SK-N-SH (cell line): ENCODE results near the gene C12orf50. TPM values are rescaled to one million over a fixed set of nuclear protein-coding genes. Genes with fewer than 3 reads are reported as not detected.

Experiments
- CTCF ChIA-PET: fragments of 300-600, 350-600 bp; formaldehyde crosslinking; extraction: SDS; loops from one replicate; lab custom pipeline; 2021; lab: Yijun Ruan, JAX
- POLR2A ChIA-PET: fragments of 350-600 bp; sonication (Branson Sonifier 250); formaldehyde crosslinking; extraction: SDS; loops from one replicate; lab custom pipeline; 2020; ENCODE audit warnings: antibody characterized with exemption, inconsistent platforms; lab: Yijun Ruan, JAX
- DNase-seq: peaks from one replicate; pipeline ENCODE4 v3.0.0; 2012
- H2AFZ ChIP-seq: fragments of 200-600 bp; sonication (generic); 2 replicates; pipeline ENCODE4 v1.8.1; 2016; ENCODE audit warnings: antibody characterized with exemption, mild to moderate bottlenecking, low read depth
- H3F3A ChIP-seq: fragments of 200-600 bp; sonication (generic); replicated peaks from 2 replicates; pipeline ENCODE3; 2016; ENCODE audit warnings: antibody characterized with exemption, mild to moderate bottlenecking; ENCODE audit not compliant: insufficient read depth
- H3K27ac ChIP-seq, 2 experiments: fragments of 200-500 bp in 1 of 2; fragments of 200-600 bp in 1 of 2; sonication (Bioruptor generic) in 1 of 2; sonication (generic), shearing (Covaris generic) in 1 of 2; 2 replicates each; pipeline versions ENCODE4 v1.5.1 to v1.6.1; 2014 to 2016; ENCODE audit warnings: low read depth in 2 of 2, inconsistent platforms in 1 of 2, low read length in 1 of 2, mild to moderate bottlenecking in 1 of 2, mixed read lengths in 1 of 2
- H3K27me3 ChIP-seq: fragments of 200-600 bp; sonication (generic), shearing (Covaris generic); 2 replicates; pipeline ENCODE4 v1.6.1; 2016; ENCODE audit warnings: mixed run types; ENCODE audit not compliant: insufficient read depth
- H3K36me3 ChIP-seq, 2 experiments: fragments of 200-500 bp in 1 of 2; fragments of 200-600 bp in 1 of 2; sonication (Bioruptor generic) in 1 of 2; sonication (generic) in 1 of 2; replicated peaks in 1 of 2; 2 replicates each; pipeline versions ENCODE3 to v1.5.1; 2014 to 2016; ENCODE audit warnings: low read length in 1 of 2, mild to moderate bottlenecking in 1 of 2; ENCODE audit not compliant: insufficient read depth in 2 of 2, control insufficient read depth in 1 of 2
- H3K4me1 ChIP-seq, 2 experiments: fragments of 200-500 bp in 1 of 2; fragments of 200-600 bp in 1 of 2; sonication (Bioruptor generic) in 1 of 2; sonication (generic), shearing (Covaris generic) in 1 of 2; 2 replicates each; pipeline versions ENCODE4 v1.5.1 to v1.6.1; 2014 to 2016; ENCODE audit warnings: low read depth in 1 of 2, low read length in 1 of 2, mixed run types in 1 of 2; ENCODE audit not compliant: insufficient read depth in 2 of 2, control insufficient read depth in 1 of 2
- H3K4me2 ChIP-seq: fragments of 200-600 bp; sonication (generic), shearing (Covaris generic); 2 replicates; pipeline ENCODE4 v1.6.1; 2017; ENCODE audit warnings: mixed run types
- H3K4me3 ChIP-seq, 2 experiments: fragments of 200-500 bp in 1 of 2; fragments of 200-600 bp in 1 of 2; sonication (Bioruptor generic) in 1 of 2; sonication (generic), shearing (Covaris generic) in 1 of 2; 2 replicates each; pipeline versions ENCODE4 v1.5.1 to v1.8.1; 2014 to 2016; ENCODE audit warnings: low read depth in 2 of 2, inconsistent platforms in 1 of 2, low read length in 1 of 2, mild to moderate bottlenecking in 1 of 2, mixed read lengths in 1 of 2, moderate library complexity in 1 of 2
- H3K79me2 ChIP-seq: fragments of 200-600 bp; sonication (generic); 2 replicates; pipeline ENCODE4 v1.8.1; 2017; ENCODE audit warnings: mild to moderate bottlenecking; ENCODE audit not compliant: insufficient read depth
- H3K9ac ChIP-seq: fragments of 200-600 bp; sonication (generic); 2 replicates; pipeline ENCODE4 v1.6.1; 2017; ENCODE audit warnings: mixed run types
- H3K9me2 ChIP-seq: fragments of 200-600 bp; sonication (generic); 2 replicates; pipeline ENCODE4 v1.6.1; 2017; ENCODE audit warnings: mixed run types
- H3K9me3 ChIP-seq: fragments of 200-600 bp; sonication (generic); 2 replicates; pipeline ENCODE4 v1.6.1; 2017; ENCODE audit warnings: mixed run types, mild to moderate bottlenecking, moderate library complexity
- H4K20me1 ChIP-seq: fragments of 200-600 bp; sonication (generic); 2 replicates; pipeline ENCODE4 v1.6.1; 2017; ENCODE audit warnings: mild to moderate bottlenecking, mixed run types; ENCODE audit not compliant: insufficient read depth
- FOSL2 ChIP-seq: IDR thresholded peaks from 2 replicates; pipeline ENCODE4 v1.4.0; 2012; ENCODE audit warnings: low read depth, mild to moderate bottlenecking, moderate library complexity, borderline replicate concordance
- FOXJ3 ChIP-seq: sonication (generic); formaldehyde crosslinking; IDR thresholded peaks from 2 replicates; pipeline ENCODE4 v1.5.1; 2020; ENCODE audit warnings: mild to moderate bottlenecking, missing genetic modification reagents
- FOXM1 ChIP-seq: IDR thresholded peaks from 2 replicates; pipeline ENCODE4 v1.4.0; 2012; ENCODE audit warnings: low read depth, mild to moderate bottlenecking
- MXI1 ChIP-seq: IDR thresholded peaks from 2 replicates; pipeline ENCODE4 v1.6.1; 2012; ENCODE audit warnings: mild to moderate bottlenecking, low read depth, low read length, improper control_type of control experiment
- RCOR1 ChIP-seq: fragments of 150-350 bp; IDR thresholded peaks from 2 replicates; pipeline ENCODE4 v1.6.1; 2017; ENCODE audit warnings: antibody characterized with exemption, low read length
- RFX5 ChIP-seq: IDR thresholded peaks from 2 replicates; pipeline ENCODE4 v1.6.1; 2012; ENCODE audit warnings: mild to moderate bottlenecking, improper control_type of control experiment, low read length
- RXRA ChIP-seq: IDR thresholded peaks from 2 replicates; pipeline ENCODE4 v1.4.0; 2012; ENCODE audit warnings: low read depth, mild to moderate bottlenecking, borderline replicate concordance
- SIN3A ChIP-seq: IDR thresholded peaks from 2 replicates; pipeline ENCODE4 v1.6.1; 2012; ENCODE audit warnings: low read depth, mild to moderate bottlenecking, low read length, moderate library complexity, borderline replicate concordance
- TCF12 ChIP-seq: IDR thresholded peaks from 2 replicates; pipeline ENCODE4 v1.4.0; 2012
- TEAD4 ChIP-seq: IDR thresholded peaks from 2 replicates; pipeline ENCODE4 v1.4.0; 2012; ENCODE audit warnings: mild to moderate bottlenecking, borderline replicate concordance; ENCODE audit not compliant: insufficient read depth
- WGBS: methylation state at CpG from one replicate; pipeline ENCODE4 v1.1.6; 2017; ENCODE audit warnings: low lambda C conversion rate; 5-methylcytosine and 5-hydroxymethylcytosine counted together
- polyA plus RNA-seq, 3 experiments: library from polyadenylated mRNA; depleted of rRNA; stranded (reverse); fragments of >200 nt; gene quantifications; 2 replicates each; pipeline ENCODE4 v1.2.3, GENCODE V29; 2012
- small RNA-seq, 7 experiments: library from RNA; depleted of rRNA; stranded (forward); fragments of <200 nt; gene quantifications; one replicate each; pipeline ENCODE3, GENCODE V24; 2012
- TF ChIP-seq, protein P1 (sequence below): IDR thresholded peaks from 2 replicates; pipeline ENCODE4 v1.4.0; 2012; ENCODE audit warnings: low read depth, borderline replicate concordance
- TF ChIP-seq, protein P2 (sequence below): IDR thresholded peaks from 2 replicates; pipeline ENCODE4 v1.4.0; 2012; ENCODE audit warnings: low read depth
- TF ChIP-seq, protein P3 (sequence below): IDR thresholded peaks from 2 replicates; pipeline ENCODE4; 2012
- TF ChIP-seq, protein P4 (sequence below): IDR thresholded peaks from 2 replicates; pipeline ENCODE4 v1.6.1; 2012; ENCODE audit warnings: mild to moderate bottlenecking, low read depth, low read length, moderate library complexity

The C12orf50 gene
- polyA plus RNA-seq, 1 of the 3 experiments (the other 2 are of a cell fraction) = 0.03 TPM

DNA sequence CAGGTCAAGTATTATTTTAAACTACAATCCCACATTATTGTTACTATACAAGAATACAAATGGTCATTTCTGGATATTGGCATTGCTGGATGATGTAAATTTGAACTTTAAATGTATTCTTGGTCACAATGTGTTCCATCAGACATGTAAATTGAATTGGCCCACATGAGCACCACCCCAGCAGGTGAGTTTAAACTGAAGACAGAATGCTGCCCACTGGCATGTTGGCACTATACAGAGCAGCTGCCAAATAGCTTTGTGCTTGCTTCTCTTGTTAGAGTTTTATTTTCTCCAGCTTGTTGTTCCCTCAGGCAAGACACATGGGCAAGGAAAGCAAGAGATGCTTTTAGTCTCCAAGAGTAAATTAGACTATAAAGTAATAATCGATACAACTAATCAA lies 98.6 kb downstream of the C12orf50 start:
- Histone ChIP-seq H3K9ac (no peak overlapping the region), H3K36me3 (no peaks in the 10 kb centered on the region), H3F3A (peaks cover 3% of the 10 kb centered on the region), H3K27ac (peak overlapping the region; percentile 25 to 28; a peak in 3 of 4 replicates), H3K4me1 (peaks cover 0 to 5% of the 10 kb centered on the region in 2 experiments; a peak in 2 of 4 replicates), H3K9me3 (no peaks in the 10 kb centered on the region), H4K20me1 (no peaks in the 10 kb centered on the region), H3K79me2 (no peaks in the 10 kb centered on the region)
- WGBS = 26% methylated on average over 1 of the region's 1 CpG
- TF ChIP-seq FOXM1 = no peak
- TF ChIP-seq TCF12 = no peak
- TF ChIP-seq RXRA = no peak
- TF ChIP-seq, protein P1, sequence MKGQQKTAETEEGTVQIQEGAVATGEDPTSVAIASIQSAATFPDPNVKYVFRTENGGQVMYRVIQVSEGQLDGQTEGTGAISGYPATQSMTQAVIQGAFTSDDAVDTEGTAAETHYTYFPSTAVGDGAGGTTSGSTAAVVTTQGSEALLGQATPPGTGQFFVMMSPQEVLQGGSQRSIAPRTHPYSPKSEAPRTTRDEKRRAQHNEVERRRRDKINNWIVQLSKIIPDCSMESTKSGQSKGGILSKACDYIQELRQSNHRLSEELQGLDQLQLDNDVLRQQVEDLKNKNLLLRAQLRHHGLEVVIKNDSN = no peak
- TF ChIP-seq RCOR1 = no peak
- TF ChIP-seq RFX5 = no peak
- TF ChIP-seq, protein P2, sequence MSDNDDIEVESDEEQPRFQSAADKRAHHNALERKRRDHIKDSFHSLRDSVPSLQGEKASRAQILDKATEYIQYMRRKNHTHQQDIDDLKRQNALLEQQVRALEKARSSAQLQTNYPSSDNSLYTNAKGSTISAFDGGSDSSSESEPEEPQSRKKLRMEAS = no peak
- TF ChIP-seq, protein P3, sequence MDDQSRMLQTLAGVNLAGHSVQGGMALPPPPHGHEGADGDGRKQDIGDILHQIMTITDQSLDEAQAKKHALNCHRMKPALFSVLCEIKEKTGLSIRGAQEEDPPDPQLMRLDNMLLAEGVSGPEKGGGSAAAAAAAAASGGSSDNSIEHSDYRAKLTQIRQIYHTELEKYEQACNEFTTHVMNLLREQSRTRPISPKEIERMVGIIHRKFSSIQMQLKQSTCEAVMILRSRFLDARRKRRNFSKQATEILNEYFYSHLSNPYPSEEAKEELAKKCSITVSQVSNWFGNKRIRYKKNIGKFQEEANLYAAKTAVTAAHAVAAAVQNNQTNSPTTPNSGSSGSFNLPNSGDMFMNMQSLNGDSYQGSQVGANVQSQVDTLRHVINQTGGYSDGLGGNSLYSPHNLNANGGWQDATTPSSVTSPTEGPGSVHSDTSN = no peak
- TF ChIP-seq, protein P4, sequence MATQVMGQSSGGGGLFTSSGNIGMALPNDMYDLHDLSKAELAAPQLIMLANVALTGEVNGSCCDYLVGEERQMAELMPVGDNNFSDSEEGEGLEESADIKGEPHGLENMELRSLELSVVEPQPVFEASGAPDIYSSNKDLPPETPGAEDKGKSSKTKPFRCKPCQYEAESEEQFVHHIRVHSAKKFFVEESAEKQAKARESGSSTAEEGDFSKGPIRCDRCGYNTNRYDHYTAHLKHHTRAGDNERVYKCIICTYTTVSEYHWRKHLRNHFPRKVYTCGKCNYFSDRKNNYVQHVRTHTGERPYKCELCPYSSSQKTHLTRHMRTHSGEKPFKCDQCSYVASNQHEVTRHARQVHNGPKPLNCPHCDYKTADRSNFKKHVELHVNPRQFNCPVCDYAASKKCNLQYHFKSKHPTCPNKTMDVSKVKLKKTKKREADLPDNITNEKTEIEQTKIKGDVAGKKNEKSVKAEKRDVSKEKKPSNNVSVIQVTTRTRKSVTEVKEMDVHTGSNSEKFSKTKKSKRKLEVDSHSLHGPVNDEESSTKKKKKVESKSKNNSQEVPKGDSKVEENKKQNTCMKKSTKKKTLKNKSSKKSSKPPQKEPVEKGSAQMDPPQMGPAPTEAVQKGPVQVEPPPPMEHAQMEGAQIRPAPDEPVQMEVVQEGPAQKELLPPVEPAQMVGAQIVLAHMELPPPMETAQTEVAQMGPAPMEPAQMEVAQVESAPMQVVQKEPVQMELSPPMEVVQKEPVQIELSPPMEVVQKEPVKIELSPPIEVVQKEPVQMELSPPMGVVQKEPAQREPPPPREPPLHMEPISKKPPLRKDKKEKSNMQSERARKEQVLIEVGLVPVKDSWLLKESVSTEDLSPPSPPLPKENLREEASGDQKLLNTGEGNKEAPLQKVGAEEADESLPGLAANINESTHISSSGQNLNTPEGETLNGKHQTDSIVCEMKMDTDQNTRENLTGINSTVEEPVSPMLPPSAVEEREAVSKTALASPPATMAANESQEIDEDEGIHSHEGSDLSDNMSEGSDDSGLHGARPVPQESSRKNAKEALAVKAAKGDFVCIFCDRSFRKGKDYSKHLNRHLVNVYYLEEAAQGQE = no peak
- no peak for TF ChIP-seq TEAD4
- no peak for TF ChIP-seq FOXJ3 (CRISPR knock-in tag)
- no peak for TF ChIP-seq FOSL2
- no peak for TF ChIP-seq MXI1
- TF ChIP-seq SIN3A = no peak
- TF ChIP-seq, all 33 proteins: peak for 0
- no peak overlapping the region for H3K4me2 ChIP-seq
- no peak overlapping the region for H2AFZ ChIP-seq
- H3K27me3 ChIP-seq = no peaks in the 10 kb centered on the region
- POLR2A ChIA-PET = no interaction called here
- no peak for DNase-seq
- no peaks in the 10 kb centered on the region for H3K9me2 ChIP-seq
- CTCF ChIA-PET = no interaction called here
- H3K4me3 ChIP-seq = no peak overlapping the region

Small RNA genes within 50 kb of the gene (small RNA-seq; reads per million reads assigned to genes)
- 0 reads per million in 7 experiments for gene RNA5SP364

Other genes starting within 250 kb of the C12orf50 start
- 6.5 and 8.9 TPM in 2 replicates for gene CEP290, start 112.7 kb upstream of the C12orf50 start, polyA plus RNA-seq (2012; rRNA removed)
- 2.8 and 3.7 TPM in 2 replicates for gene TMTC3, start 112.9 kb upstream of the C12orf50 start, polyA plus RNA-seq (2012; rRNA removed)